GM23248 (cell line): ENCODE results near the gene WNK2. TPM values are rescaled to one million over a fixed set of nuclear protein-coding genes. Genes with fewer than 3 reads are reported as not detected.

ENCODE experiments used
- DNase-seq: peaks from one replicate; pipeline ENCODE4 v3.0.0-alpha.2; 2015
- H2AFZ ChIP-seq: fragments of 200-600 bp; sonication (generic); 2 replicates; pipeline ENCODE4 v1.6.1; 2016; ENCODE audit warnings: antibody characterized with exemption
- H3F3A ChIP-seq: fragments of 200-600 bp; sonication (generic); 2 replicates; pipeline ENCODE4 v1.6.1; 2016; ENCODE audit warnings: mild to moderate bottlenecking, antibody characterized with exemption, mixed run types; ENCODE audit not compliant: insufficient read depth
- H3K27ac ChIP-seq: fragments of 200-600 bp; sonication (generic); 2 replicates; pipeline ENCODE4 v1.5.1; 2016; ENCODE audit warnings: mild to moderate bottlenecking
- H3K27me3 ChIP-seq: fragments of 200-600 bp; sonication (generic); replicated peaks from 2 replicates; pipeline ENCODE4 v1.6.1; 2016; ENCODE audit warnings: mild to moderate bottlenecking; ENCODE audit not compliant: insufficient read depth
- H3K36me3 ChIP-seq: fragments of 200-600 bp; sonication (generic); 2 replicates; pipeline ENCODE4 v1.6.1; 2016; ENCODE audit warnings: low read depth, mild to moderate bottlenecking
- H3K4me1 ChIP-seq: fragments of 200-600 bp; sonication (generic); 2 replicates; pipeline ENCODE4 v1.6.1; 2016; ENCODE audit warnings: mild to moderate bottlenecking; ENCODE audit not compliant: insufficient read depth
- H3K4me2 ChIP-seq: fragments of 200-600 bp; sonication (generic); one replicate; pipeline ENCODE4 v1.6.1; 2016; ENCODE audit warnings: mild to moderate bottlenecking; ENCODE audit not compliant: unreplicated experiment
- H3K4me3 ChIP-seq: fragments of 200-600 bp; sonication (generic); 2 replicates; pipeline ENCODE4 v1.5.1; 2016; ENCODE audit warnings: mild to moderate bottlenecking
- H3K79me2 ChIP-seq: fragments of 200-600 bp; sonication (generic); 2 replicates; pipeline ENCODE4 v1.6.1; 2016; ENCODE audit warnings: mild to moderate bottlenecking; ENCODE audit not compliant: insufficient read depth
- H3K9ac ChIP-seq: fragments of 200-600 bp; sonication (generic); 2 replicates; pipeline ENCODE4 v1.6.1; 2016; ENCODE audit warnings: mild to moderate bottlenecking
- H3K9me2 ChIP-seq: fragments of 200-600 bp; sonication (generic); 2 replicates; pipeline ENCODE4 v1.6.1; 2016; ENCODE audit warnings: mixed run types, mild to moderate bottlenecking, moderate library complexity; ENCODE audit not compliant: insufficient read depth
- H3K9me3 ChIP-seq: fragments of 200-600 bp; sonication (generic); one replicate; pipeline ENCODE4 v1.6.1; 2017; ENCODE audit warnings: low read depth
- H4K20me1 ChIP-seq: fragments of 200-600 bp; sonication (generic); 2 replicates; pipeline ENCODE4 v1.6.0; 2016; ENCODE audit not compliant: insufficient read depth
- EZH2 ChIP-seq: fragments of 200-600 bp; sonication (generic); IDR thresholded peaks from 2 replicates; pipeline ENCODE4 v1.6.1; 2018; ENCODE audit warnings: antibody characterized with exemption, mild to moderate bottlenecking; ENCODE audit not compliant: insufficient read depth, poor library complexity, severe bottlenecking
- EZH2phosphoT487 ChIP-seq: fragments of 200-600 bp; sonication (generic); IDR thresholded peaks from 2 replicates; pipeline ENCODE4 v1.6.1; 2018; ENCODE audit warnings: antibody characterized with exemption, moderate library complexity, mild to moderate bottlenecking, low read depth; ENCODE audit not compliant: insufficient read depth
- WGBS, 2 experiments: methylation state at CpG; one replicate each; pipeline ENCODE4 v1.1.6; 2015 to 2017; ENCODE audit warnings: low lambda C conversion rate in 2 of 2, low coverage in 1 of 2; ENCODE audit errors: missing lambda C conversion rate in 2 of 2; 5-methylcytosine and 5-hydroxymethylcytosine counted together
- in situ Hi-C: fragments of 300-500 bp; cut with MboI; formaldehyde crosslinking; loops from 2 replicates; pipeline ENCODE4 v1.15.0; 2020
- polyA plus RNA-seq: library from polyadenylated mRNA; unstranded; fragments of >200 nt; fragmentation: Nextera tagmentation; extraction: Ambion mirVana; gene quantifications from 2 replicates; pipeline ENCODE4 v1.2.1, GENCODE V29; 2016
- total RNA-seq: library from RNA; depleted of rRNA; stranded (reverse); fragments of >200 nt; shearing (Covaris generic); gene quantifications from 2 replicates; pipeline ENCODE4 v1.2.3, GENCODE V29; 2014

WNK2 gene
- total and polyA plus RNA-seq, 2 experiments from 2014 or later: not detected

- no peak overlapping the region for H3K27ac ChIP-seq
- H4K20me1 ChIP-seq: no peaks in the 10 kb centered on the region
- in situ Hi-C loops: loop anchor here (10.0 kb wide), 1 partner anchor 143 kb away; no protein-coding TSS in a partner anchor
- no peak overlapping the region for H3K9ac ChIP-seq
- H2AFZ ChIP-seq: no peak overlapping the region
- H3K36me3 ChIP-seq: no peaks in the 10 kb centered on the region
- H3K9me2 ChIP-seq: no peaks in the 10 kb centered on the region
- peaks cover 6% of the 10 kb centered on the region; the same call in 1 of the 2 replicates for H3K27me3 ChIP-seq
- H3K4me3 ChIP-seq: no peak overlapping the region
- WGBS, 2 experiments: 76 to 83% methylated on average over 23 to 24 of the region's 24 CpGs
- H3K4me2 ChIP-seq: no peak overlapping the region
- H3K4me1 ChIP-seq: no peaks in the 10 kb centered on the region
- H3K79me2 ChIP-seq: no peaks in the 10 kb centered on the region
- no peak for DNase-seq
- H3K9me3 ChIP-seq: no peaks in the 10 kb centered on the region
- H3F3A ChIP-seq: no peaks in the 10 kb centered on the region
- TF ChIP-seq EZH2 (no peak), EZH2phosphoT487 (no peak)
Measured at GRCh38 chr9:93307468-93308157, 123.7 kb downstream of the WNK2 start.

- no peak for TF ChIP-seq EZH2phosphoT487
- no peak for TF ChIP-seq EZH2
- WGBS, 2 experiments: 80 to 85% methylated on average over 21 to 22 of the region's 22 CpGs
- Histone ChIP-seq H3K79me2 (no peaks in the 10 kb centered on the region), H2AFZ (no peak overlapping the region), H3K27me3 (peaks cover 6% of the 10 kb centered on the region; the same call in 1 of the 2 replicates), H4K20me1 (no peaks in the 10 kb centered on the region), H3K4me1 (no peaks in the 10 kb centered on the region), H3K9ac (no peak overlapping the region), H3K9me2 (no peaks in the 10 kb centered on the region), H3F3A (no peaks in the 10 kb centered on the region), H3K4me2 (no peak overlapping the region), H3K9me3 (no peaks in the 10 kb centered on the region), H3K36me3 (no peaks in the 10 kb centered on the region), H3K4me3 (no peak overlapping the region), H3K27ac (no peak overlapping the region)
- in situ Hi-C loops: loop anchor here (10.0 kb wide), 1 partner anchor 143 kb away; no protein-coding TSS in a partner anchor
- no peak for DNase-seq
Measured at GRCh38 chr9:93308158-93308602, 124.2 kb downstream of the WNK2 start.

- no peak for DNase-seq
- Histone ChIP-seq H3F3A (no peaks in the 10 kb centered on the region), H3K36me3 (no peaks in the 10 kb centered on the region), H3K27me3 (peaks cover 6% of the 10 kb centered on the region; the same call in 1 of the 2 replicates), H3K79me2 (no peaks in the 10 kb centered on the region), H2AFZ (no peak overlapping the region), H3K4me2 (no peak overlapping the region), H3K27ac (no peak overlapping the region), H3K9me2 (no peaks in the 10 kb centered on the region), H3K4me3 (no peak overlapping the region), H3K4me1 (no peaks in the 10 kb centered on the region), H4K20me1 (no peaks in the 10 kb centered on the region), H3K9ac (no peak overlapping the region), H3K9me3 (no peaks in the 10 kb centered on the region)
- TF ChIP-seq EZH2phosphoT487 (no peak), EZH2 (no peak)
- in situ Hi-C loops: loop anchor here (10.0 kb wide), 1 partner anchor 144 kb away; no protein-coding TSS in a partner anchor
- 77 to 87% methylated on average over 7 of the region's 7 CpGs for WGBS, 2 experiments
Measured at GRCh38 chr9:93308676-93309075, 124.7 kb downstream of the WNK2 start.

- no peak for DNase-seq
- Histone ChIP-seq H3F3A (no peaks in the 10 kb centered on the region), H2AFZ (no peak overlapping the region), H3K4me3 (no peak overlapping the region), H4K20me1 (no peaks in the 10 kb centered on the region), H3K27ac (no peak overlapping the region), H3K36me3 (no peaks in the 10 kb centered on the region), H3K79me2 (no peaks in the 10 kb centered on the region), H3K9me2 (no peaks in the 10 kb centered on the region), H3K4me1 (no peaks in the 10 kb centered on the region), H3K9ac (no peak overlapping the region), H3K9me3 (no peaks in the 10 kb centered on the region), H3K4me2 (no peak overlapping the region), H3K27me3 (peaks cover 6% of the 10 kb centered on the region; the same call in 1 of the 2 replicates)
- WGBS, 2 experiments: 63 to 73% methylated on average over 7 of the region's 7 CpGs
- in situ Hi-C loops: loop anchor here (10.0 kb wide), 1 partner anchor 145 kb away; no protein-coding TSS in a partner anchor
- TF ChIP-seq EZH2phosphoT487 (no peak), EZH2 (no peak)
Measured at GRCh38 chr9:93309889-93310425, 126.0 kb downstream of the WNK2 start.
